Measurements from ENCODE around the gene KLHDC8B.

DNA sequence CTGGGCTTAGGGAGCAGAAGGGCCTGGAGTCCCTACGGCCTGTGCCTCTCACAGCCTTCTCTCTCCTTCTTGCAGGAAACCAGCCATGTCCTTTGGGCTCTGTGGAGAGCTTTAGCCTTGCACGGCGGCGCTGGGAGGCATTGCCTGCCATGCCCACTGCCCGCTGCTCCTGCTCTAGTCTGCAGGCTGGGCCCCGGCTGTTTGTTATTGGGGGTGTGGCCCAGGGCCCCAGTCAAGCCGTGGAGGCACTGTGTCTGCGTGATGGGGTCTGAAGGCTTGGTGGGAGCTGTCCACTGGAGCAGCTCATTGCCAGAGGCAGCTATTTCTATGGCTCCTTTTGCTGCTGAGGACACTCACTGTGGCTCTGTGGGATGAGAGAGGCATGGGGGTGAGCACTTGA, 4.1 kb downstream of the KLHDC8B start:
- TF ChIP-seq, protein P1, sequence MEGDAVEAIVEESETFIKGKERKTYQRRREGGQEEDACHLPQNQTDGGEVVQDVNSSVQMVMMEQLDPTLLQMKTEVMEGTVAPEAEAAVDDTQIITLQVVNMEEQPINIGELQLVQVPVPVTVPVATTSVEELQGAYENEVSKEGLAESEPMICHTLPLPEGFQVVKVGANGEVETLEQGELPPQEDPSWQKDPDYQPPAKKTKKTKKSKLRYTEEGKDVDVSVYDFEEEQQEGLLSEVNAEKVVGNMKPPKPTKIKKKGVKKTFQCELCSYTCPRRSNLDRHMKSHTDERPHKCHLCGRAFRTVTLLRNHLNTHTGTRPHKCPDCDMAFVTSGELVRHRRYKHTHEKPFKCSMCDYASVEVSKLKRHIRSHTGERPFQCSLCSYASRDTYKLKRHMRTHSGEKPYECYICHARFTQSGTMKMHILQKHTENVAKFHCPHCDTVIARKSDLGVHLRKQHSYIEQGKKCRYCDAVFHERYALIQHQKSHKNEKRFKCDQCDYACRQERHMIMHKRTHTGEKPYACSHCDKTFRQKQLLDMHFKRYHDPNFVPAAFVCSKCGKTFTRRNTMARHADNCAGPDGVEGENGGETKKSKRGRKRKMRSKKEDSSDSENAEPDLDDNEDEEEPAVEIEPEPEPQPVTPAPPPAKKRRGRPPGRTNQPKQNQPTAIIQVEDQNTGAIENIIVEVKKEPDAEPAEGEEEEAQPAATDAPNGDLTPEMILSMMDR (IDR thresholded peaks at IDR 0.05; ENCODE audit: low read length), result no peak
- TF ChIP-seq EZH2phosphoT487 (IDR thresholded peaks at IDR 0.05; ENCODE audit: low read length), result no peak

Measured in MM.1S (cell line).